SH-SY5Y (cell line): Measurements from ENCODE around the gene RALGDS.

Experiments
- GATA2 ChIP-seq: IDR thresholded peaks from 2 replicates; pipeline ENCODE4 v1.6.1; 2011; ENCODE audit warnings: mild to moderate bottlenecking, low read depth, low read length
- GATA3 ChIP-seq: IDR thresholded peaks from 2 replicates; pipeline ENCODE4 v1.6.1; 2011; ENCODE audit warnings: low read depth, mild to moderate bottlenecking, low read length, moderate library complexity

GRCh38 chr9:133071484-133072150 is 49.4 kb downstream of the RALGDS start:
- TF ChIP-seq GATA2 (no peak), GATA3 (no peak)
